Measurements from ENCODE around the gene ATG16L2. TPM values are rescaled to one million over a fixed set of nuclear protein-coding genes. Genes with fewer than 3 reads are reported as not detected.
A peak's percentile ranks its signal among the peaks of the same experiment; 100 is the strongest.

The ATG16L2 gene
- total and polyA plus RNA-seq, 4 experiments from 2014 or later = 13.2 to 202 (median 109) TPM

DNA sequence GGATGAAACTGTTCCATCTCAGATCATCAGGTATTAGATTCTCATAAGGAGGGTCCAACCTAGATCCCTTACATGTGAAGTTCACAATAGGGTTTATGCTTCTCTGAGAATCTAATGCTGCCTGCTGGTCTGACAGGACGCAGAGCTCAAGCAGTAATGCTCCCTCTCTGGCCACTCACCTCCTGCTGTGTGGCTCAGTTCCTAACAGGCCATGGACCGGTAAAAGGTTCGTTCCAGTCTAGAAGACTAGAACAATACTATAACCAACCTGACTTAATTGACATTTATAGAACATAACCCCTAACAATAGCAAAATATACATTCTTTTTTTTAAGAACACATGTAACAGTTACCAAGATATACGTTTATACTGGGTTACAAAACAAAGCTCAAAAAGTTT is 45.8 kb downstream of the ATG16L2 start:
- Histone ChIP-seq H3K36me3 (ENCODE audit: insufficient read depth, low read length) (no peaks in the 10 kb centered on the region), H3K9me3 (ENCODE audit: control insufficient read depth in 1 of 2, low read length in 2 of 2) (no peaks in the 10 kb centered on the region), H3K27ac (ENCODE audit: low read depth, low read length) (no peak overlapping the region), H3K4me3 (ENCODE audit: low read length in 2 of 2) (no peak overlapping the region), H3K27me3 (ENCODE audit: insufficient read depth, low read length) (no peaks in the 10 kb centered on the region), H3K4me1 (ENCODE audit: insufficient read depth, low read length) (no peaks in the 10 kb centered on the region)
- no peak for DNase-seq
- Mint-ChIP-seq H3K27me3 (no peaks in the 10 kb centered on the region), H3K9me3 (peaks cover 0 to 2% (median 0%) of the 10 kb centered on the region in 8 donors), H3K4me3 (no peak overlapping the region), H3K36me3 (peaks cover 14 to 20% of the 10 kb centered on the region in 2 donors), H3K27ac (no peak overlapping the region), H3K4me1 (peaks cover 0 to 3% (median 1%) of the 10 kb centered on the region in 4 donors)
- CTCF ChIA-PET (ENCODE audit: partially characterized antibody) = interaction anchor here (1.1 kb wide), 1 partner anchor 318 kb away, joined by 3 read pairs; no protein-coding TSS in a partner anchor
- intact Hi-C loops (cut with micrococcal nuclease) = no loop called here
- POLR2A ChIA-PET (ENCODE audit: partially characterized antibody) = no interaction called here

DNA sequence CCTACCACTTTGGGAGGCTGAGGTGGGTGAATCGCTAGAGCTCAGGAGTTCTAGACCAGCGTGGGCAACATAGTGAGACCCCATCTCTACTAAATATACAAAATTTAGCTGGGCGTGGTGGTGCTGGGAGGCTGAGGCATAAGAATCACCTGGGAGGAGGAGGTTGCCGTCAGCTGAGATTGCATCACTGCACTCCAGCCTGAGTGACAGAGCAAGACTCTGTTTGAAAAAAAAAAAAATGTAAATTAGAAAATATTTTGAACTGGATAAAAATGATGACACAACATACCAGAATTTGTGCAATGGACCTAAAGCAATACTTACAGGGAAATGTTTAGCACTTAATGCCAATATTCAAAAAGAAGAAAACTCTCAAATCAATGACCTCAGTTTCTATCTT is 46.4 kb downstream of the ATG16L2 start:
- peaks cover 0 to 3% (median 1%) of the 10 kb centered on the region in 4 donors for H3K4me1 Mint-ChIP-seq
- peaks cover 0 to 2% (median 0%) of the 10 kb centered on the region in 8 donors for H3K9me3 Mint-ChIP-seq
- Histone ChIP-seq H3K27ac (ENCODE audit: low read depth, low read length) (no peak overlapping the region), H3K4me3 (ENCODE audit: low read length in 2 of 2) (no peak overlapping the region), H3K36me3 (ENCODE audit: insufficient read depth, low read length) (no peaks in the 10 kb centered on the region), H3K4me1 (ENCODE audit: insufficient read depth, low read length) (no peaks in the 10 kb centered on the region), H3K27me3 (ENCODE audit: insufficient read depth, low read length) (no peaks in the 10 kb centered on the region), H3K9me3 (ENCODE audit: control insufficient read depth in 1 of 2, low read length in 2 of 2) (no peaks in the 10 kb centered on the region)
- H3K4me3 Mint-ChIP-seq = no peak overlapping the region
- H3K36me3 Mint-ChIP-seq = peaks cover 19 to 23% of the 10 kb centered on the region in 2 donors
- no peak overlapping the region for H3K27ac Mint-ChIP-seq
- ChIA-PET POLR2A (ENCODE audit: partially characterized antibody) (no interaction called here), CTCF (ENCODE audit: partially characterized antibody) (interaction anchor here (1.1 kb wide), 1 partner anchor 317 kb away, joined by 3 read pairs; no protein-coding TSS in a partner anchor)
- no peaks in the 10 kb centered on the region for H3K27me3 Mint-ChIP-seq
- intact Hi-C loops (cut with micrococcal nuclease) = no loop called here
- no peak for DNase-seq

- intact Hi-C loops (cut with micrococcal nuclease) = no loop called here
- peaks cover 34 to 37% of the 10 kb centered on the region in 2 donors for H3K36me3 Mint-ChIP-seq
- Histone ChIP-seq H3K36me3 (ENCODE audit: insufficient read depth, low read length) (no peaks in the 10 kb centered on the region), H3K4me1 (ENCODE audit: insufficient read depth, low read length) (no peaks in the 10 kb centered on the region), H3K4me3 (ENCODE audit: low read length in 2 of 2) (no peak overlapping the region), H3K9me3 (ENCODE audit: control insufficient read depth in 1 of 2, low read length in 2 of 2) (no peaks in the 10 kb centered on the region), H3K27ac (ENCODE audit: low read depth, low read length) (no peak overlapping the region), H3K27me3 (ENCODE audit: insufficient read depth, low read length) (no peaks in the 10 kb centered on the region)
- H3K4me3 Mint-ChIP-seq = no peak overlapping the region
- H3K27me3 Mint-ChIP-seq = no peaks in the 10 kb centered on the region
- ChIA-PET POLR2A (ENCODE audit: partially characterized antibody) (no interaction called here), CTCF (ENCODE audit: partially characterized antibody) (no interaction called here)
- peaks cover 0 to 3% (median 3%) of the 10 kb centered on the region in 4 donors for H3K4me1 Mint-ChIP-seq
- peak overlapping the region in 1 of 7 donors; percentile 3 for H3K27ac Mint-ChIP-seq
- DNase-seq = no peak
- H3K9me3 Mint-ChIP-seq = peaks cover 0 to 2% (median 0%) of the 10 kb centered on the region in 8 donors
These were observed 48.9 kb downstream of the ATG16L2 start for GRCh38 chr11:72863091-72863490.

DNA sequence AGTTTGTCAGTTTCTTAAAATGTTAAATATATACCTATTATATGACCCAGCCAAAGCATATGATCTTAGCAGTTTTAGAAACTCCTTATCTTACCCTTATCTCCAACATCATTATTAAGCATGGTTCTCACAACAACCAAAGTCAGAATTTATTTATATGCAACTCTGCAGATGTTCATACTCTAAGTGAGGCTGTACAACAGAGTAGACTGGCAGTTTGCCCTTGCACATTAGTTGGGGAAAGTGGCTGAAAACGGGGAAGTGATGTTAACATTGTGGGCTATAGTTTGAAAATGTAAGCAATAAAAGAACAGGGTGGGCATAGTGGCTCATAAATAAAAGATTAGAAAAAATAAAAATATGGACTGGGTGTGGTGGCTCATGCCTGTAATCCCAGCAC is 49.7 kb downstream of the ATG16L2 start:
- Histone ChIP-seq H3K4me3 (ENCODE audit: low read length in 2 of 2) (no peak overlapping the region), H3K36me3 (ENCODE audit: insufficient read depth, low read length) (peaks cover 3% of the 10 kb centered on the region), H3K27ac (ENCODE audit: low read depth, low read length) (no peak overlapping the region), H3K27me3 (ENCODE audit: insufficient read depth, low read length) (no peaks in the 10 kb centered on the region), H3K4me1 (ENCODE audit: insufficient read depth, low read length) (no peaks in the 10 kb centered on the region), H3K9me3 (ENCODE audit: control insufficient read depth in 1 of 2, low read length in 2 of 2) (no peaks in the 10 kb centered on the region)
- Mint-ChIP-seq H3K27ac (no peak overlapping the region), H3K9me3 (no peaks in the 10 kb centered on the region), H3K36me3 (peaks cover 30 to 31% of the 10 kb centered on the region in 2 donors), H3K4me3 (no peak overlapping the region), H3K4me1 (peaks cover 0 to 3% (median 1%) of the 10 kb centered on the region in 4 donors), H3K27me3 (no peaks in the 10 kb centered on the region)
- intact Hi-C loops (cut with micrococcal nuclease) = no loop called here
- CTCF ChIA-PET (ENCODE audit: partially characterized antibody) = no interaction called here
- POLR2A ChIA-PET (ENCODE audit: partially characterized antibody) = no interaction called here
- no peak for DNase-seq

DNA sequence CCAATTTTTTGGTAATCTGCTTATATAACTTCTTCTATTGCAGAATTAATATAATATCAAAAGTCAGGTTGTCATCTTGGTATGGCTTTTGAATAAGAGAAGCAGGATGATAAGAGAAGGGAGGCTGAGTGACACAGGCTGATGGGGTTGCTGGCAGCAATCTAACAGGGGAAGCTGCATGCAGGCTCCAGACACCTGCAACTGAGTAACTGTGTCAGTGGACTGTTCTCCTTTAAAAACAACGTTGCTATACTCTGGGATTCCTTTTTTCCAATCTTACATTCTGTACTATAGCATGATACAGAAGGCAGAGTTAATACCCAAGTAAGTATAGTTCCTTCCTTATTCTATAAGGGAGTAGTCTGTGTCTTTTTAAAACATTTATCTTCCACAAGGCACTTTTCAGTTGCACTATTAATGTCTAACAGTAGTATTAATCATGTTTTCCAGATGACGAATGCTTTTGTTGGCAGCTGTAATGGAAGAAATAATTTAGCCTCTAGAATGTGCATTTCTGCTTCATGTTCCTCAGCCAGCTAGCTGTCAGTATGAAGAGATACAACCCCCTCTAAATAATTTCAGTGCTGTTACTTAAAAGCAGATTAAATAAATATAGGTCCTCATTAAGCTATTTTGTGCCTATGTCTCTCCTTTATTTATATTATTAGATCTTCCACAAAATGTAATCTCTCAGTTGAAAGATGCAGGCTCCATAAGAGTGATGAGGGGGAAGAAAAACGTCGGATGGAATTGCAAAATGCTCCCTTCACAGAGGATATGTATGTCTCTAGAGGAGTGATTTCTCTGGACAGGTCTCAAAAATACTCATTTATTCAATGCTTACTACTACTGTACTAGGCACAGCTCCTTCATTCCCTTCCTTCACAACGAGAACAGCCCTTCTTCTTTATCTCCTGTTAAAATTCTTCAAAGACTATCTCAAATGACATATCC is 50.8 kb downstream of the ATG16L2 start:
- intact Hi-C loops (cut with micrococcal nuclease) = no loop called here
- CTCF ChIA-PET (ENCODE audit: partially characterized antibody) = no interaction called here
- H3K36me3 Mint-ChIP-seq = peaks cover 26 to 29% of the 10 kb centered on the region in 2 donors
- Histone ChIP-seq H3K4me1 (ENCODE audit: insufficient read depth, low read length) (peaks cover 9% of the 10 kb centered on the region), H3K9me3 (ENCODE audit: control insufficient read depth in 1 of 2, low read length in 2 of 2) (no peaks in the 10 kb centered on the region), H3K4me3 (ENCODE audit: low read length in 2 of 2) (no peak overlapping the region), H3K36me3 (ENCODE audit: insufficient read depth, low read length) (peaks cover 3% of the 10 kb centered on the region), H3K27ac (ENCODE audit: low read depth, low read length) (no peak overlapping the region), H3K27me3 (ENCODE audit: insufficient read depth, low read length) (no peaks in the 10 kb centered on the region)
- POLR2A ChIA-PET (ENCODE audit: partially characterized antibody) = no interaction called here
- peak overlapping the region in 1 of 7 donors; percentile 17 for H3K27ac Mint-ChIP-seq
- H3K27me3 Mint-ChIP-seq = no peaks in the 10 kb centered on the region
- no peak overlapping the region for H3K4me3 Mint-ChIP-seq
- no peak for DNase-seq
- H3K9me3 Mint-ChIP-seq = no peaks in the 10 kb centered on the region
- H3K4me1 Mint-ChIP-seq = peaks cover 10 to 11% (median 11%) of the 10 kb centered on the region in 4 donors

DNA sequence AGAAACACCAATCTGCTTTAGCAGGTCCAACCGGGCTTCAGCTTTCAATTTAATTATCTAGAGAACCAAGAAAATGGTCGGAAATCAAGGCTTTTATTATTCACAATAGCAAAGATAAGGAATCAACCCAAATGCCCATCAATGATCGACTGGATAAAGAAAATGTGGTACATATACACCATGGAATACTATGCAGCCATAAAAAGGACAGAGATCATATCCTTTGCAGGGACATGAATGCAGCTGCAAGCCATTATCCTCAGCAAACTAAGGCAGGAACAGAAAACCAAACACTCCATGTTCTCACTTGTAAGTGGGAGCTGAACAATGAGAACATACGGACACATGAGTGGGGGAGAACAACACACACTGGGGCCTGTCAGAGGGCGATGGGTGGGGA is 53.8 kb downstream of the ATG16L2 start:
- Histone ChIP-seq H3K27ac (ENCODE audit: low read depth, low read length) (no peak overlapping the region), H3K36me3 (ENCODE audit: insufficient read depth, low read length) (peaks cover 3% of the 10 kb centered on the region), H3K27me3 (ENCODE audit: insufficient read depth, low read length) (no peaks in the 10 kb centered on the region), H3K4me3 (ENCODE audit: low read length in 2 of 2) (no peak overlapping the region), H3K9me3 (ENCODE audit: control insufficient read depth in 1 of 2, low read length in 2 of 2) (no peaks in the 10 kb centered on the region), H3K4me1 (ENCODE audit: insufficient read depth, low read length) (peaks cover 12% of the 10 kb centered on the region)
- POLR2A ChIA-PET (ENCODE audit: partially characterized antibody) = no interaction called here
- Mint-ChIP-seq H3K27ac (peak overlapping the region in 2 of 7 donors; percentile 3 to 46), H3K27me3 (no peaks in the 10 kb centered on the region), H3K36me3 (peaks cover 22 to 36% of the 10 kb centered on the region in 2 donors), H3K4me3 (no peak overlapping the region), H3K4me1 (peaks cover 17 to 23% (median 19%) of the 10 kb centered on the region in 4 donors), H3K9me3 (no peaks in the 10 kb centered on the region)
- intact Hi-C loops (cut with micrococcal nuclease) = no loop called here
- CTCF ChIA-PET (ENCODE audit: partially characterized antibody) = interaction anchor here (1.2 kb wide), 1 partner anchor 310 kb away, joined by 4 read pairs; no protein-coding TSS in a partner anchor
- no peak for DNase-seq

DNA sequence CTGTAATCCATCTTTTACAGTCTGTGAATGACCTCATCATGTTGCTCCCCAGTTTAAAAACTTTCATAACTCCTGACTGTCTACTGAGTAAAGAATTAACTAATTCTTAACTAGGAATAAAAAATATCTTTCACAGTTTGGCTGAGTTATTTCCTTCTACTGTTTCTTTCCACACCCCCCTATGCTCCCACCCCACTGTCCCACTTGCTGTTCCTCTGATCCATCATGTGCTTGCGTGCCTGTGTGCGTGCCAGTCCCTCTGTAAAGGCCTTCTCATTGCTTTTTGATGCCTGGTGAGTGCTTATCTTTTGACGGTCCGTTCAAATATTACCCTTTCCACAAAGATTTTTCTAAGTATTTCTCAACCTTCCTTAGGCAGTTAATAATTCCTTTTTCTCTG is 55.6 kb downstream of the ATG16L2 start:
- Histone ChIP-seq H3K9me3 (ENCODE audit: control insufficient read depth in 1 of 2, low read length in 2 of 2) (no peaks in the 10 kb centered on the region), H3K4me1 (ENCODE audit: insufficient read depth, low read length) (peaks cover 12% of the 10 kb centered on the region), H3K27me3 (ENCODE audit: insufficient read depth, low read length) (no peaks in the 10 kb centered on the region), H3K27ac (ENCODE audit: low read depth, low read length) (no peak overlapping the region), H3K36me3 (ENCODE audit: insufficient read depth, low read length) (peaks cover 3% of the 10 kb centered on the region), H3K4me3 (ENCODE audit: low read length in 2 of 2) (no peak overlapping the region)
- Mint-ChIP-seq H3K27ac (peak overlapping the region in 4 of 7 donors; percentile 13 to 81 (median 32)), H3K9me3 (no peaks in the 10 kb centered on the region), H3K27me3 (no peaks in the 10 kb centered on the region), H3K4me3 (peak overlapping the region in 2 of 8 donors; percentile 7 to 21), H3K36me3 (peaks cover 22 to 36% of the 10 kb centered on the region in 2 donors), H3K4me1 (peaks cover 14 to 23% (median 19%) of the 10 kb centered on the region in 4 donors)
- no peak for DNase-seq
- intact Hi-C loops (cut with micrococcal nuclease) = no loop called here
- ChIA-PET CTCF (ENCODE audit: partially characterized antibody) (no interaction called here), POLR2A (ENCODE audit: partially characterized antibody) (no interaction called here)

Measured in CD4-positive, alpha-beta memory T cell (primary cell).